ENCODE measurements around the gene AMBP. TPM values are rescaled to one million over a fixed set of nuclear protein-coding genes. Genes with fewer than 3 reads are reported as not detected.

The AMBP gene
- total and polyA plus RNA-seq, 2 of the 13 experiments (the other 11 are each of a cell fraction or from before 2014, with no cell fraction given), result 1,510 to 2,580 TPM

GRCh38 chr9:114119242-114120191, 41.4 kb upstream of the AMBP start (continued):
- TF ChIP-seq GABPA (IDR thresholded peaks at IDR 0.05; ENCODE audit: low read depth, low read length), result no peak
- TF ChIP-seq GABPA (CRISPR knock-in tag; IDR thresholded peaks at IDR 0.05; ENCODE audit: low read depth), result peak; percentile 32; the same call in 1 of the 2 replicates
- no peak for TF ChIP-seq MLX (CRISPR knock-in tag; IDR thresholded peaks at IDR 0.05)
- TF ChIP-seq ZNF207 (IDR thresholded peaks at IDR 0.05; ENCODE audit: borderline replicate concordance), result no peak
- TF ChIP-seq ZNF317 (CRISPR knock-in tag; IDR thresholded peaks at IDR 0.05), result 0 out of 2 replicates have a peak, but pooled peaks have one; percentile 24
- no peak for TF ChIP-seq NRL (CRISPR knock-in tag; IDR thresholded peaks at IDR 0.05; ENCODE audit: borderline replicate concordance)
- peak; percentile 28; the same call in 1 of the 2 replicates for TF ChIP-seq HDAC2 (CRISPR knock-in tag; IDR thresholded peaks at IDR 0.05)
- no peak for TF ChIP-seq MXD1 (CRISPR knock-in tag; IDR thresholded peaks at IDR 0.05)
- 0 out of 2 replicates have a peak, but pooled peaks have one; percentile 15 for TF ChIP-seq ZNF543 (CRISPR knock-in tag; IDR thresholded peaks at IDR 0.05)
- TF ChIP-seq ZNF777 (CRISPR knock-in tag; IDR thresholded peaks at IDR 0.05), result 0 out of 2 replicates have a peak, but pooled peaks have one; percentile 37
- TF ChIP-seq PHF21A (CRISPR knock-in tag; IDR thresholded peaks at IDR 0.05), result 0 out of 2 replicates have a peak, but pooled peaks have one; percentile 15
- TF ChIP-seq SOX5 (CRISPR knock-in tag; IDR thresholded peaks at IDR 0.05; ENCODE audit: borderline replicate concordance), result no peak; the same call in 1 of the 2 replicates
- 0 out of 2 replicates have a peak, but pooled peaks have one; percentile 4 for TF ChIP-seq ZBTB26 (CRISPR knock-in tag; IDR thresholded peaks at IDR 0.05; ENCODE audit: borderline replicate concordance)
- peak; percentile 62 for TF ChIP-seq FOXA3 (CRISPR knock-in tag; IDR thresholded peaks at IDR 0.05)
- TF ChIP-seq CREM (IDR thresholded peaks at IDR 0.05), result 0 out of 2 replicates have a peak, but pooled peaks have one; percentile 34
- no peak for TF ChIP-seq CREM (CRISPR knock-in tag; IDR thresholded peaks at IDR 0.05)
- no peak for TF ChIP-seq ATRX (CRISPR knock-in tag; IDR thresholded peaks at IDR 0.05; ENCODE audit: borderline replicate concordance)
- peak; percentile 71 for TF ChIP-seq HNRNPK (IDR thresholded peaks at IDR 0.05; ENCODE audit: low read depth, low read length, poor library complexity, severe bottlenecking)
- peak; percentile 24; the same call in 1 of the 2 replicates for TF ChIP-seq SIX1 (CRISPR knock-in tag; IDR thresholded peaks at IDR 0.05; ENCODE audit: borderline replicate concordance)
- TF ChIP-seq IRX3 (CRISPR knock-in tag; IDR thresholded peaks at IDR 0.05; ENCODE audit: borderline replicate concordance, low read depth), result 0 out of 2 replicates have a peak, but pooled peaks have one; percentile 14
- 0 out of 2 replicates have a peak, but pooled peaks have one; percentile 1 for TF ChIP-seq GFI1 (CRISPR knock-in tag; IDR thresholded peaks at IDR 0.05; ENCODE audit: borderline replicate concordance)
- TF ChIP-seq DR1 (CRISPR knock-in tag; IDR thresholded peaks at IDR 0.05), result no peak
- TF ChIP-seq RXRB (CRISPR knock-in tag; IDR thresholded peaks at IDR 0.05; ENCODE audit: borderline replicate concordance), result peak; percentile 84
- TF ChIP-seq PITX1 (CRISPR knock-in tag; IDR thresholded peaks at IDR 0.05), result peak; percentile 58; the same call in 1 of the 2 replicates
- TF ChIP-seq ZNF792 (CRISPR knock-in tag; IDR thresholded peaks at IDR 0.05), result peak; percentile 55; the same call in 1 of the 2 replicates
- TF ChIP-seq FOXA1 (IDR thresholded peaks at IDR 0.05), result no peak
- TF ChIP-seq FOXA1 (CRISPR knock-in tag; IDR thresholded peaks at IDR 0.05), result peak; percentile 56; the same call in 1 of the 2 replicates
- no peak for TF ChIP-seq ZBTB2 (CRISPR knock-in tag; IDR thresholded peaks at IDR 0.05; ENCODE audit: low read depth)
